Stimulated activated CD4-positive, alpha-beta T cell treated with anti-CD3 and anti-CD28 coated beads, TNF-alpha, amount 100 ng/mL, for 1 hour (primary cell): Measurements from ENCODE around the gene PDF.
"Not testable (repeated sequence)": the region's sequence is repeated elsewhere in the genome, so short reads cannot be mapped to it uniquely, and the experiment has no call there.

ENCODE experiments used
- DNase-seq, 3 donors: peaks; one replicate each; pipeline ENCODE4 v3.0.0-alpha.2; 2020; ENCODE audit warnings: low read depth in 3 of 3, low spot score in 1 of 3

Gene PDF

DNA sequence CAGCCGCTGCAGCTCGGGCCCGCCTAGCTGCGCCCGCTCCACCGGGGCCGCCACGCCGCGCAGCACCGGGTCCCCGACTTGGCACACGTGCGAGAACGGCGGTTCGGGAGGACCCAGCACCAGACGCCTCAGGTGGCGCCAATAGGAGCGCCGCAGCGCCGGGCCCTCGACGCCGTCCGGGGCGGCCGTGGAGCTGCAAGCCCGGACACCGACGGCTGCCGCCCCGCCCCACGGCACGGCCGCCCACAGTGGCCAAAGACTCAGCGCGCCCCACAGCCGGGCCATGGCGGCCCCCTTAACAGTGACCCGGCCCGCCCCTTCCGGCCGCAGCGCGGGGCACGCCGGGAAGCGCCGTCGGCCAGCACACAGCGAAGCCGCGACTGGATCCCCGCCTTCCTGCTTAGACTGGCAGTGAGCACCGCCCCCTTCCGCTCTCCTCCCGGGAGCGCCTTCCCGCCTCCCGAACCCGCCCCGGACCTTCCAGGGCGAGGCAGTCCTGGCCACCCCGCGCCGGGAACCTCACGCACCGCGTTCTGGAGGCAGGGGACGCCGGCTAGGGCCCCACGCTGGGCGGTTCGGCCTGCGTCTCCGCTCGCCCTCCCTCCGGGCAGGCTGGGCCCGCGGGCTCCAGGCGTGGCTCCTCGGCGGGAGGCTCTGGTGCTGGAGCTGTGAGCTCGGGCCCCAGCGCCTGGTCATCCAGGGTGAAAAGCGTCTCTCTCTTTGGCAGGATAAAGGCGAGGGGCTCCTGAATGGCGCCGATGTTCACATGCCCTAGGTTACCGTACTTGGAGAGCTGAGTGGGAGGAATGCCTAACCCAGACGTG, at the start of gene PDF:
PDF (minus strand) TSS at position 303 of the 824 bp plus-strand sequence; CDS start at position 285, 18 bp downstream.
- DNase-seq, result peak; percentile 45 to 79 (median 61)

- DNase-seq, result no peak
Observed at GRCh38 chr16:69378760-69379159, 48.4 kb upstream of the PDF start.

GRCh38 chr16:69378036-69378435, 47.6 kb upstream of the PDF start:
- DNase-seq, result no peak

DNA sequence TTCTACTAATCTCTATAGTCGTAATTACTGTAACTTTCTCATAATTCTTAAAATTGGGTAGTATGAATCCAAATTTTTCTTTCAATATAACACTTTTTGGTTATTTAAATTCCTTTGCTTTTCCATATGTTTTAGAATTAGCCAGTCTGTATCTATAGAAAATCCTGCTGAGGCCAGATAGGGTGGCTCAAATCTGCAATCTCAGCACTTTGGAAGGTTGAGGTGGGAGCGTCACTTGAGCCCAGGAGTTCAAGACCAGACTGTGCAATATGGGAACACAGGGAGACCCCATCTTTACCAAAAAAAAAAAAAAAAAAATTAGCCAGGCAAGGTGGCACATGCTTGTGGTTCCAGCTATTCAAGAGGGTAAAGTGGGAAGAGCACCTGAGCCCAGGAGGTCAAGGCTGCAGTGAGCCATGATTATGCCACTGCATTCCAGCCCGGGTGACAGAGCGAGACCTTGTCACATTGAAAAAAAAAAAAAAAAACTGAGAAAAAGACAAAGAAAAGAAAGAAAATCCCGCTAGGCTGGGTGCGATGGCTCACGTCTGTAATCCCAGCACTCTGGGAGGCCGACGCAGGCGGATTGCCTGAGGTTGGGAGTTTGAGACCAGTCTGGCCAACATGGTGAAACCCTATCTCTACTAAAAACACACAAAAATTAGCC, 46.1 kb upstream of the PDF start:
- DNase-seq, result no peak

DNA sequence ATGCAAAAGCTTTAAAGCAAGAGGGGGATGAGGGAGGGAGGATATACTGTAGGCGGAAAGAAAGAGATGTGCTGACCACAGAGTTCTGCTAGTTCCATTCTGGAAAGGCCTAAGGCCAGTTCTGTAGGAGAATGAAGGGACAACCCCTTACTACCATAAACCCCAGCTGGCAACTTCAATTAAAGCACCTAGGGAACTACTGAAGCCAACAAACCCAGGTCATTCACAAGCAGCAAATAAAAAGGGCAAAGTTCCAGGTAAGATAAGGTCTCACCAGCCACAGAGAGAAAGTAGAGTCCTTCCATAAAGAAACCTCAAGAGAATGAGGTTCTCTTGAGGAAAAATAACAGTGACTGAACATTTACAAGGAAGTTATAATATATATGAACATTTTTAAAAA, 42.6 kb upstream of the PDF start:
- DNase-seq, result no peak

DNA sequence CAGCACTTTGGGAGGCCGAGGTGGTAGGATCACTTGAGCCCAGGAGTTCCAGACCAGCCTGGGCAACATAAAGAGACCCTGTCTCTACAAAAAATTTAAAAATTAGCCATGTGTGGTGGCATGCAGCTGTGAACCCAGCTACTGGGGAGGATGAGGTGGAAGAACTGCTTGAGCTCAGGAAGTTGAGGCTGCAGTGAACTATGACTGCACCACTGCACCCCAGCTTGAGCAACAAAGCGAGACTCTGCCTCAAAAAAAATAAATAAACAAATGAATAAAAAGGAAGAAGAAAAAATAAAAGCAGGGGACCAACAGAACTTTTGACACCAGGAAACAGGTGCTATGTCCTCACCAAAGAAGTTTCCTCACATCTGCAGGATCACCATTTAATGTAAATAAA, 41.2 kb upstream of the PDF start:
- DNase-seq, result no peak

- no peak for DNase-seq
Observed at GRCh38 chr16:69368866-69369265, 38.5 kb upstream of the PDF start.

DNA sequence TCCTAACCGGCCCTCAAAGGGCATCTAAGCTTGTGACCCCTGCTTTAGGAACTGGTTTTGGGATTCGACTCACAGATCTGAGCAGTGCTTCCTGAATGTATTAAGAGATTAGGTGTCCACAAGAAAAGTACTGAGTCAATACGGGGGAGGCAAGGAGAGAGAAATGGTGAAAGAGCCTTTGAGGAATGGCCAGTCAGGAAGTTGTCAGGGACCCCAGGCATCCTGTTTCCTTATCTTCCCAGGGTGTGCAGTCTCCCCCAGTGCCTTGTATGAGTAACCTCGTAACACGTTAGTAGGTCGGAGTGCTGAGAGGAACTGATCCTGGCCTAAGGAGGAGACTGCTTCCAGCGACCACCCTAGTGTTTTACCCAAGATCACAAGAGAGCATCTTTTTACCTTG, 37.6 kb upstream of the PDF start:
- DNase-seq, result no peak

DNA sequence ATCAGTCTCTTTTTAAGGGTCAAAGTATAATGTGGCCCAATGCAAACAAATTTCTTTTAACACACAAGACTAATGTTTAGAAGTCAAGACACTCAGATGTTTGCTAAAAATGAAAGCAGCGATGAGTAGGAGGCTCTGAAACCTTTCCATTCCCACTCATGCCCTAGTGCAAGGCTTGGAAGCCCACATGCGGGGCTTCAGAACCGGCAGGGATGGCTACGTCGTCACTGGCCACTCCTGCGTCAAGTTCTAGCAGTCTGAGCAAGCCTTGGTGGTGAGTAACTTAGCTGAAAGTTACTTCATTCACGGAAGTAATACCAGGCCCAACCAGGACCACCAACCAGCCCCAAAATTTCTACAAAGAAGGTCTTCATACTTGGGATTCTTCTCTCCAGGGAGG, 36.0 kb upstream of the PDF start:
- no peak for DNase-seq

DNA sequence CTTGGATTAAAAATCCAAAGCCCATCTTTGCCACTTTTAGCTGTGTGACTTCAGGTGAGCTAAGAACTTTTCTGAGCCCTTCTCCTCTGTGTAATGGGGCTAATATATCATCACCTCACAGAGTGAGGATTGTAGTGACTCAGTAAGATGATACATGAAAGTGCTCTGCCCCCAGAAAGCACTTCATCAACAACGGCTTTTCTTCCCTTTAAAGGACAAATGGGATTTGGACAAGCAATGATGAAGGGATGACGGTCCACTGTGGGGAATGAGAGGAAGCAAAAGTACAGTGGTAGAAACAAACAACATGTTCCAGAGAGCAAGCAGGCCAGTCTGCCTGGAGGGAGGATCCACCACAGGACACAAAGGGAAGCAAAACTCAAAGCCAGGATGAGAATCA, 35.5 kb upstream of the PDF start:
- DNase-seq, result no peak

- DNase-seq, result no peak
Observed at GRCh38 chr16:69364088-69364487, 33.7 kb upstream of the PDF start.

DNA sequence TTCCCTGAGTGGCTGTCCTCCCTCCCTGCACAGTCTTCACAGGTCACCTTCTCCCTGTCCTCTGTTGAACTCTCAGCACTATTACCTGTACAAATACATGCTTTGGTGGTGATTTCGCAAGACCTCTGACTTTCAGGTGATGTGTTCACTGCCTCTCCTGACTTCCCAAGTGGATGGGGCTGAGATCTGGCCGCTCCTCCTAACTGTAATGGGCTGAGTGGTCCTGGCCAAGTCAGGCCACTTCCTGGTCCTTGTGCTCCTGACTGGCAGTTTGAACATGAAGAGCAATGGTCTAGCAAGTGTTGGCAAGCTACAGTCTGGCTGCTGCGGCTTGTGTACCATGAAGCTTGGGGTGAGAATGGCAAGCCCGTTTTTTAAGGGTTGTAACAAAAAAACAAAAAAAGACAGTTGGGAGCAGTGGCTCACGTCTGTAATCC, 32.9 kb upstream of the PDF start:
- no peak for DNase-seq

DNA sequence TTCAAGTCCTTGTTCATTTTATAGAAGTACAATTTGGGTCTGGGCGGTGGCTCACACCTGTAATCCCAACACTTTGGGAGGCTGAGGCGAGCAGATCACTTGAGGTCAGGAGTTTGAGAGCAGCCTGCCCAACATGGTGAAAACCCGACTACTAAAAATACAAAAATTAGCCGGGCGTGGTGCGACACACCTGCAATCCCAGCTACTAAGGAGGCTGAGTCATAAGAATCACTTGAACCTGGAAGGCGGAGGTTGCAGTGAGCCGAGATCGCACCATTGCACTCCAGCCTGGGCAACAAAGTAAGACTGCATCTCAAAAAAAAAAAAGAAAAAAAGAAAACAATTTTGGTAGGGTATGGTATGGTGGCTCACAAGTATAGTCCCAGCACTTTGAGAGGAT, 29.7 kb upstream of the PDF start:
- DNase-seq, result not testable (repeated sequence)

GRCh38 chr16:69351309-69352027, 21.1 kb upstream of the PDF start, which contains the start of gene TMED6:
Gene TMED6, minus strand, starts transcription at chr16:69351786. Its CDS starts 33 bp downstream, at chr16:69351753.
- DNase-seq, result no peak

GRCh38 chr16:69350536-69351133, 20.2 kb upstream of the PDF start:
- no peak for DNase-seq

- no peak for DNase-seq
Observed at GRCh38 chr16:69349536-69349935, 19.1 kb upstream of the PDF start.

GRCh38 chr16:69348222-69348621, 17.8 kb upstream of the PDF start:
- no peak for DNase-seq

DNA sequence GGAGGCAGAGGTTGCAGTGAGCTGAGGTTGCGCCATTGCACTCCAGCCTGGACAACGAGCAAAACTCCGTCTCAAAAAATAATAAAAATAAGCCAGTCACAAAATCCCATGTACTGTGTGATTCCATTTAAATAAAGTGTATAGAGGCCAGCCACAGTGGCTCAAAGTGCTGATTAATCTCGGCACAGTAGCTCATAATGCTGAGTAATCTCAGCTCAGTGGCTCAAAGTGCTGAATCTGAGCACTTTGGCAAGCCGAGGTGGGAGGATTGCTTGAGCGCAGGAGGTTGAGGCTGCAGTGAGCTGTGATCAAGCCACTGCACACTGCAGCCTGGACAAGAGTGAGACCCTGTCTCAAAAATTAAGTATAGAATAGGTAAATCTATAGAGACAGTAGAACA, 16.3 kb upstream of the PDF start:
- no peak for DNase-seq

- DNase-seq, result no peak
Observed at GRCh38 chr16:69345923-69346322, 15.5 kb upstream of the PDF start.

DNA sequence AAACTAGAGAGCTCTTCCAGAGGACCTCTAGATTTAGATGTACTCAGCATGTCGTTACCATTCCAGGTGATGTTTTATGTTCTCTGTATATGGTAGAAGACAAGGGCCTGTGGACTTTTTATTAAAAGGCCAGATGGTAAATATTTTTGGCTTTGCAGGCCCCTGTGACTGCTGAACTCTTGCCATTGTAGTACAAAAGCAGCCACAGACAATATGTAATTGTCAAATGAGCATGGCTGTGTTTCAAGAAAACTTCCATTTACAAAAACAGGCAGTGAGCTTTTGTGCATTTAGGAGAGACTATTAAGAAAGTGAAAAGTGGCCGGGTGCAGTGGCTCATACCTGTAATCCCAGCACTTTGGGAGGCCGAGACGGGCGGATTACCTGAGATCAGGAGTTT, 13.8 kb upstream of the PDF start:
- no peak for DNase-seq

DNA sequence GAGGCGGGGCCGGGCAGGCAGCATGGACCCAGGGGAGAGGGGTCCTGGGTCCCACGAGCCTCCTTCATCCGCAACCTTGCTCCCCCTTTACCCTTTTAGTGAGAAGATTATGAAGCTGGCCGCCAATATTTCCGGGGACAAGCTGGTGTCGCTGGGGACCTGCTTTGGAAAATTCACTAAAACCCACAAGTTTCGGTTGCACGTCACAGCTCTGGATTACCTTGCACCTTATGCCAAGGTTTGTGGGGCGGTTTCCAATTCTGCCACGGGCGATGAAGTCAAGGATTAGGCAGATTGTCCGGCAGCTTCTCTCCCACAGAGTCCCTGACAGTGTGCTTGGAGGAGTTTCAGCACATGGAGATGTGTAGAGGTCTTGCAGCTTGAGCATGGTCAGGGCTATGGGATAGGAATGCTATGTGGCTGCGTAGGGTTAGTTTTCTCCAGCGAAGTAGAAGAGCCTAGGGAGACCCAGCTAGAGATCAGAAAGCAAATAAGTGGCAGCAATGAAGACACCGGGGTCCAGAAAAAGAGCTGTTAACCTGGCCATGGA, 9.8 kb upstream of the PDF start:
- DNase-seq, result no peak
